NCI-H1417 (cell line): Measurements from ENCODE around the gene AGPAT1.
"Not testable (repeated sequence)": the region's sequence is repeated elsewhere in the genome, so short reads cannot be mapped to it uniquely, and the experiment has no call there.

Experiments used
- DNase-seq, 3 experiments: peaks; one replicate each; lab custom pipeline; 2025; lab: John Stamatoyannopoulos, UW

AGPAT1 gene, protein sequence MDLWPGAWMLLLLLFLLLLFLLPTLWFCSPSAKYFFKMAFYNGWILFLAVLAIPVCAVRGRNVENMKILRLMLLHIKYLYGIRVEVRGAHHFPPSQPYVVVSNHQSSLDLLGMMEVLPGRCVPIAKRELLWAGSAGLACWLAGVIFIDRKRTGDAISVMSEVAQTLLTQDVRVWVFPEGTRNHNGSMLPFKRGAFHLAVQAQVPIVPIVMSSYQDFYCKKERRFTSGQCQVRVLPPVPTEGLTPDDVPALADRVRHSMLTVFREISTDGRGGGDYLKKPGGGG

DNA sequence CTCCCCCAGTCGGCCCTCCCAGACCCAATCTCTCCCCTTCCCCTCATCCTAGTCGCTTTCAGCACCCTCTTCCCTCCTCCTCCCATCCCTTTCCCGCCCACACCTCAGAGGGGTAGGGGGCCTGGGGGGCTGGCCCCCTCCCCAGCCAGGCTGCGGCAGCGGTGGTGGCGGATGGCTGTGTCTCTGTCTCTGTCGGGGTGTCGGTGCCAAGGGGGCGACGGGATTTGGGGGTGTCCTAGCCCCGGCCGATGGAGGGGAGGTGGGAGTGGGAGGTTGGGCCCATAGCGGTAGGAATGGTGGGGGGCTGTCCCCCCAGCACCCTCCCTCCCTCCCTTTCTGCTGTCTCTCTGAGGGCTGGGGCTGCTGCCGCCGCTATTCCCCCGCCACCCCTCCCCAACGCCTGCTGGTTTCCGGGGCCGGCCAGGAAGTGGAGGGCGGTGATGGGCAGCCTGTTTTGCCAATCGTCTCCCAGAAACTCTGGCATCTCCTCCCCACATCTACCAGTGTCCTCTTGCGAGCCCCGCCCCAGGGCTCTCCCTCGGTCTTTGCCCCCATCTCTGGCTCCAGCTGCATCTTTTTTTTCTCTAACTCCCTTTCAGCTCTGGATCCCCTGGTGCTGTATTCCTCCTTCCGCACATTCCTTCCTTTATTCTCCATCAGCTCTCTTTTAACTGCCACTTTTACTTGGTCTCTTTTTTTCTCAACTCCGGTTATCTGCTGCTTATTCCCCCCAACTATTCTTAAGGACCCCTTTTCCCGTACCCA is at the start of gene AGPAT1:
Gene AGPAT1, minus strand, starts transcription at position 374 of the 765 bp plus-strand sequence. CDS start 4,588 bp downstream, outside the sequence.
- DNase-seq: peak; percentile 94 to 96 (median 95)

DNA sequence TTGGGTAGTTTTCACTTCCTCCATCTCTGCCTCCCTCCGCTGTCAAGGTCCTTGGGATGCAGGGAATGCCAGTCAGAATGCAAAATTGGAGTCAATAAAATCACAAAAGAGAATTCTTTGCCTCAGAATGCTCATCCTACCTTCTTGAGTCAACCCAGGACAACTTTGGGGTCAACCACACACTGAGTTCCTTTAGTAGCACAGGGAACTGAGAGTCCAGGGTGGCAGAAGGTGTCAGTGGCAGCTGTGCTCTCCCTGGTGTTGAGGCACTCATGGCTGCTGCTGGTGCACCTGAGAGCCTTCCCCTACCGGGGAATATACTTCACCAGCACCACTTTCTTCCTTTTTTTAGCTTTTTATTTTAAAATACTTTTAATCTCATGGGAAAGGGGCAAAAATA is 48.8 kb upstream of the AGPAT1 start:
- DNase-seq: no peak

DNA sequence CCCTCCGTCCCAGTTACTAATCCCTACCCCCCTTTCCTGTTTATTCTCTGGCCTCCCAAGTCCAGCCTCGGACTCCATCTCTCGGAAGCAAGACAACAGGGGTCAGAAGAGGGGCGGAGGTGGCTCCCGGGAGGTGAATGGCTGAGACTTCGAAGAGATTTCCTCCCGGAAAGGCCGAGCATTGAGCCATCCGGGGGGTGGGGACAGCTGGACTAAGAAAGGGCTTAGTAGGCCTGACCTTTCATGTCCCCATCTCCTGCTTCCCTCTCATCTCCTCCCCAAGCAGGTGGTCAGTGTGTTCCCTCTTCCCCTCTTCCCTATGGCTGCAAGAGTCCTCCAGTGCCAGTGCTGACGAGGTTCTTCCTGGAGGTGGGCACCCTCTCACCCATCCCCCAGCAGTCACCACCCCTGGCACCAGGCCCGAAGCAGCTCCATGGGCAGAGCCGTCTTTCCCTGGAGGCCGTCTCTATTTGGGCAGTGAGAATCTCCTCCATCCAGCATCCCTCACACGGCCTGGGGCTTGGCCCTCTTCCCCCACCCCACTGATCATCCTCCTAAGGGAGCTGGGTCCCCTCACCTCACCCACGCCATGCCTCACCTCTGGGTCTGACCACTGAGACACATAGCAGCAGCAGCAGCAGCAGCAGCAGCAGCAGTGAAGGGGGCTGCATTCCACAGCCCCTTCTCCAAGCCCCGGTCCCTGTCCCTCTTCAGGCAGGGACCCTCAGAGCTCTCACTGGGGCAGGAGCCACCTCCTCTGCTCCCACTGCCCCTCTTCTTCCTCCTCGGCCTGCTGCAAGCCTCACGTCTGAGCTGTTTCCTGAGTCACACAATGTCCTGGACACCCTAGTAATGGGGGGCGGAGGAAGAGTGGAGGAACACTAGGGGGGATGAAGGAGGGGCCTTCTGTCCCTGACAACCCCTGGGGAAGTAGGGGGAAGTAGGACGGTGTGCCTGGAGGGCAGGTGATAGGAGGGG is 47.7 kb upstream of the AGPAT1 start, which contains the start of gene NOTCH4:
Gene NOTCH4, minus strand, starts transcription at position 810 of the 978 bp plus-strand sequence. Its CDS starts 139 bp downstream, at position 671.
- DNase-seq: no peak

DNA sequence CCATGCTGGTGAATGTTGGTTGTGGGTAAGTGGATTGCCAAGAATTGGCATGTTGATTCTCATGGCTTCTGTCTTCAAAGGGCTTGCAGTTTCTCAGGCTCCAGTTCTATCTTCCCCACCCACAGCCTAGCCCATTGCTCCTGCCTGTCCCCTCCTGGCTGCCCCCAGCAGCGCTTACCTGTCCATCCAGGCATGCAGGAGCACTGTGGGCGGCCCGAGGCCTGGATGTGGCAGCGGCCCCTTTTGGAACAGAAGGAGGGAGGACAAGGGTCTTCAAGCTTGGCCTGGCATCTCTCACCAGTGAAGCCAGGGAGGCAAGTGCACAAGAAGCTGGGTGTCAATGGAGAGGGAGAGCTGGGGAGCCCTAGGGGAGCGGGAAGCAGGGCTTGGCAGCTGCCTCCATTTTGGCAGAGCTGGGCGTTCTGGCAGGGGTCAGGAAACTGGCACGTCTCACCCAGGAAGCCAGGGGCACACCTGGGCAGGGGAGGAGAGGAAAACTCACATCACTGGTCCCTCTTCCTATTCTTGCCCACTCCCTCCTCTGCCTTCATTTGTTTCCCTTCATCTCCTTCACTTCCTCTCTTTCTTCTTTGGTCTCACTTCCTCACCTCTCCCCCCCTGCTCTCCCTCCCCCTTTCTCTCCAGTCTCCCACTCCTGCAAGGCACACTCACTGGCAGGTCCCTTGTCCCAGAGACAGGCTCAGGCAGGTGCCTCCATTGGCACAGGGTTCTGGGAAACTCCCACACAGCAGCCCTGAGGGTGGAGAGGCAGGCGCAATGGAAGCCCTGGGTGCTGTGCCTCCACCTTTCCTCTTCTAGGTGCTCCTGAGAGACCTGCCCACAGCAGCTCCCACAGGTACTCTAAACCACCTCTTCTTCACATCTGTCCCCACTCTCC is 46.7 kb upstream of the AGPAT1 start:
- no peak for DNase-seq

DNA sequence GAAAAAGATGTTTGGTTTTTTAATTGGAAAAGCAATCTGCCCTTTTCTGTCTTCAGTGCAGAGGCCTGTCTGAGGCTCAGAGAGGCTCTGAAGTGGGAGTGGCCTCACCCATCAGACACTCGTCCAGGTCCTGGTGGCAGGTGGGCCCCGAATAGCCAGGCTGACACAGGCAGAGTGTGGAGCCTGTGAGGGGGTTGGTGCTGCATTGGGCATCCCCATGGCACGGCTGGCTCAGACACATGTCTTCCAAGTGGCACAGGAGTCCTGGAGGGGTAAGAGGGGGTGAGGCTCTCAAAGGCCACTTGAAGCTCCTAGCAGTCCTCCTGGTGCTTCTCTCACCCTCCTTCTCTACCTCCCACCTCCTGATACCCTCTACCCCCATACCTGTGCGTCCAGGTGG is 44.1 kb upstream of the AGPAT1 start:
- DNase-seq: no peak

DNA sequence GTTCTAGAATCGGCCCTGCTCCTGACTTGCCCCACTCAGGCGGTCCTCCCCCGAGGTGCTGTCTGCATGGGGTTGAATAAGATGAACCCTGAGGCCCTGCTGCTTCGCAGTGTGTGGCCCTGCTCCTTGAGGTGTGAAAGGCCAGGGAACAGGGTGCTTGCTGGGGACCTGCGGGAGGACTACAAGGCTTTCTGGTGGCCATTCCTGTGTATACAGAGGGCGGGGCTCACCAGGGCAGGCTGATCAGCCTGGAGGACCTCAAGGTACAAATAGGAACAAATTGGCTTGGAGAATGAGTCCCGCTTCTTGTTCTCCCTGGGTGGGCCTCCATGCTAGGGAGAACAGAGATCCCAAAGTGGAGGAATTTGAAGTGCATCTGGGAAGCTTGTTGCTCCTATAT is 42.3 kb upstream of the AGPAT1 start:
- no peak for DNase-seq

DNA sequence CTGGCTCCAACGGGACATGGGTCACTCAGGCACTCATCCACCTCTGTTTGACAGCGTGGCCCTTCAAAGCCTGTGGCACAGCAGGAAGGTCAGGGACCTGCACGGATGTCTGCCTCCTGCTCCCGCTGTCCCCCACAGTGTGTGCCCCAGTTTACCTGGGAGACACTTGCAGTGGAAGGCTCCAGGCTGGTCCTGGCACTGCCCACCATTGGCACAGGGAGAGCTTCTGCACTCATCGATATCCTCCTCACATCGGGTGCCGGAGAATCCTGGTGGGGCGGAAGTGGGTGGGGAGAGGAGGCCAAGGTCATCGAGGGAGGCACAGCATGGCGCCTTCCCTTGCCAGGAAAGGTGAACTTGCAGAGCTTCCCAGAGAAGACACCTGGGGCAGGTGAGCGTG is 41.1 kb upstream of the AGPAT1 start:
- no peak for DNase-seq

DNA sequence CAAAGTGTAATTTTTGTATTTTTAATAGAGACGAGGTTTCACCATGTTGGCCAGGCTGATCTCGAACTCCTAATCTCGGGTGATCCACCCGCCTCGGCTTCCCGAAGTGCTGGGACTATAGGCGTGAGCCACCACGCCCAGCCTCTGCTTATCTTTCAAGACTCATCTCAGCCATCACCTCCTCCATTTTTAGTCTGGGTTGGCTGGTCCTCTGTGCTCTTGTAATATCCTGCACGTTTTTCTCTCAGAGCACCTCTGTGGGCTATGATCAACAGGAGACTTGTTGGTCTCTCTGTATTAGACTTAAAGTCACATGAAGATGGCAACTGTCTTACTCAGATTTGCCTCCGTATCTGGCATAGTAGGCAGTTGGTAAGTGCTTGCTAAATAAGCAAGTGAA is 40.4 kb upstream of the AGPAT1 start:
- no peak for DNase-seq

DNA sequence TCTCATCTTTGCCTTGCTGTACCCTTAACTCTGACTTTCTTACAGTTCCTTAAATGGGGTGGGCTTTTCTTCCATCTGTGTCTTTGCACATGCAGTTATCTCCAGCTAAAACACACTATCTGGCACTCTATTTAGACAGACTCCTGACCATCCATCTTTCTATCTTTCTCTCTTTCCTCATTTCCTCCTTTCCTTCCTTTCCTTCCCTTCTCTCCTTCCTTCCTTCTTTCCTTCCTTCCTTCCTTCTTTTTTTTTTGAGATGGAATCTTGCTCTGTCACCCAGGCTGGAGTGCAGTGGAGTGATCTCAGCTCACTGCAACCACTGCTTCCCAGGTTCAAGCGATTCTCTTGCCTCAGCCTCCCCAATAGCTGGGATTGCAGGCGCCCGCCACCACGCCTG is 39.7 kb upstream of the AGPAT1 start:
- DNase-seq: no peak

DNA sequence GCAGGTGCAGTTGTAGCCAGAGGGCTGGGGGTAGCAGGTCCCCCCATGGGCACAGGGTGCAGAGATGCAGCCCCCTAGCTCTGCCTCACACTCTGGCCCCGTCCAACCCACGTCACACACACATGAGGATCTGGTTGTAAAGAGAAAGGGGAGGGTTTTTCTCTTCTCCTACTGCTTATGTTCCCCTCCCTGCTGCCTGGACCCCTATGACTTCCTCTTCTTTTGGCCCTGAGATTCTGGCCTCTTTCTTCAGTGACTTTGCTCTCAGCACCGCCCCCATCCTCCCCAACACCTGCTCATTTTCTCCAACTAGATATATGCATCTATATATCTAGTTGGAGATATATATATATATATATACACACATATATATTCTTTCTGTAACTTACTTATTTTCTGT is 38.2 kb upstream of the AGPAT1 start:
- no peak for DNase-seq

DNA sequence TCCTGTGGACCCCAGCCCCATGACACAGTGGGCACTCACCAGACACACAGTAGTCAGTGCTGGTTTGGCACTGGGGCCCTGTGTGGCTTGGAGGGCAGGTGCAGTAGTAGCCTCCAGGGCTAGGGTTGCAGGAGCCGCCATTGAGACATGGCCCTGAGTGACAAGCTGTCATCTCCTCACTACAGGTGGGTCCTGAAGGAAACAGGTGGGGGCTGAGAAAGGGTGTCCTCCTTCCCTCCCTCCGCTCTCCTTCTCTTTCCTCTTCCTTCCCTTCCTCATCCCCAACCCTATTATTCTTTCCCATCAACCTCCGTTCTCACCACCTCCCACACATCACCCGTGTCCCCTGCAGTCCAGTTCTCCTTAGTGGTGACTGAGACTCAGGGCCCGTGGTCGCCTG is 37.8 kb upstream of the AGPAT1 start:
- DNase-seq: no peak

DNA sequence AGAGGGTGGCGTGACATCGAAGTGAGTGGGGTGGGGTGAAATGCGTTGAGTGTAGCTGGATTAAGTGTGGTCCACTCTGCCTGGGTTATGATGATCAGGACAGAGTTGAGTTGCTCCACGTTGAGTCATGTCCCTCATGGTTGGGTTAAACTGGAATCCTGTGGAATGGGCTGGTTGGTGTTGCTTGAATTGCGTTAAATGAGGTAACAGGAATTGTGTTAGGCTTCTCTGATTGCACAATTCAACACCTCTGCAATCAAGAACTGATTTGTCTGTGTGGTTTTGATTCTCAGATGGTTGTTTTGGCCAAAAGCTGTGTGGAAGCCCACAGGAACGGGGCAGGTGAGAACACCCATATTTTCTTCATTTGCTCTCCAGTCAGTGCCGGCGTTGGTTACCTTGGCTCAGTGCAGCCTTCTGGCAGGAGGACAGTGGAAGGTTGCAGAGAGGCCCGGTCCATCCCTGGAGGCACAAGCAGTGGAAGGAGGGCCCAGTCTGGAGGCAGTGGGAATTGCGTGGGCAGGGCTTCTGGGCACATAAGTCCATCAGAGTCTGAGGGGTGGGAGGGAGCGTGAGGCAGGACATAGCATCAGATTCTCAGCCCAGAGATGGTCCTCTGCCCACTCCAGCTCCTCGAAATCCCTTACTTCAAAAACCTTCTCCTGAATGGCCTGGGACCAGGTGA is 36.3 kb upstream of the AGPAT1 start:
- no peak for DNase-seq

DNA sequence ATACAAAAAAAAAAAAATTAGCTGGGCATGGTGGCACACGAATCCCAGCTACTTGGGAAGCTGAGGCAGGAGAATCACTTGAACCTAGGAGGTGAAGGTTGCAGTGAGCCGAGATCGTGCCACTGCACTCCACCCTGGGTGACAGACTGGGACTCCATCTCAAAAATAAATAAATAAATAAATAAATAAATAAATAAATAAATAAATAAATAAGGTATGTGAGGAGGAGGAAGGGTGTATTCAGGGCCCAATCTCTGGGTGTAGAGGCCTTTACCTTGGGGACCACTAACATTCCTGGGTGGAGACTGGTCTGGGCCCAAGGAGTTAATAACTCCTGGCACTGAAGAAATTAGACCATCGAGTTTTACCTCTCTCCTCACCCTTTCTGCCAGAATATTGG is 35.5 kb upstream of the AGPAT1 start:
- DNase-seq: not testable (repeated sequence)

DNA sequence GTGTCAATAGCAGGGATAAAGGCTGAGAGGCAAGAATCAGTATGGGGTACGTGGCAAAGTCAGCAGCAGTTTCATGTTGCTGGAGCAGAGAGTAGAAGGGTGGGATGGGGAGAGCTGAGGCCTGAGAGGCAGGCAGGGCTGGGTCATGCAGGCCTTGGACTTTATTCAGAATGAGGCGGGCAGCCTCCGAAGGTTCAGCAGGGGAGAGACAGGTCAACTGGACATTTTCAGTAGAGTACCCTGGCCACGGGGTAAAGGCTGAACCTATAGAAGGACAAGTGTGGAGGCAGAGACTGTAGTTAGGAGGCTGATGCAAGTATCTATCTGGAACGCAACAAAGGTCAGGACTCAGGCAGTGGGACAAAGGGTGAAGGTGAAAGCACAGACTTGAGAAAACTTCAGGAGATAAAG is 34.3 kb upstream of the AGPAT1 start:
- DNase-seq: no peak

DNA sequence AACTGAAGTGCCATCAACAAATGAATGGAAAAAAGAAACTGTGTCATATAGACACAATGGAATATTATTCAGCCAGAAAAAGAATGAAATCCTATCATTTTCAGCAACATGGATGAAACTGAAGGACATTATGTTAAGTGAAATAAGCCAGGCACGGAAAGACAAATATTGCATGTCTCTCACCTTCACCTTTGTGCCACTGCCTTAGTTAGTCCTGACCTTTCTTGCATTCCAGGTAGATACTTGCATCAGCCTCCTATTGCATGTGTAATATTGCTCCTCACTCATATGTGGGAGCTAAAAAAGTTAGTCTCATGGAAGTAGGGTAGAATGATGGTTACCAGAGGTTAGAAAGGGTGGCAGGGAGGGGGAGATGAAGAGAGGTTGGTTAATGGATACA is 33.1 kb upstream of the AGPAT1 start:
- DNase-seq: no peak

DNA sequence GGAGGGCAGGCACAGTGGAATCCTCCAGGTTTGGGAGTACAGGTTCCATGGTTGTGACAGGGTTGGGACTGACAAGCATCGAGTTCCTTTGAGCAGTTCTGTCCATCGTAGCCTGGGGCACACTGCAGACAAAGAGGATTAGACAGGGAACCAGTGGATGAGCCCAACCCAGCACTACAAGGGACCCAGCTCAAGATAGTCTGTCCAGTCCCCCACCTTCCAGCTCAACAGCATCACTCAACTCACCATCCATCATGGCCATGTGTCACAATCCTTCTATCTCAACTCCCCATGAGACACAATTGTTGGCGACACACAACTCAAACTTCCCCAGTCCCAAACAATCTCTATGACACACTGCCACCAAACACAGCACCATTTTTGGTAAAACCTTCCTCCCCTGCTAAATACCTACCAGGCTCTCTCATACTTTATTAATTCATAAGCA is 28.4 kb upstream of the AGPAT1 start:
- DNase-seq: no peak

DNA sequence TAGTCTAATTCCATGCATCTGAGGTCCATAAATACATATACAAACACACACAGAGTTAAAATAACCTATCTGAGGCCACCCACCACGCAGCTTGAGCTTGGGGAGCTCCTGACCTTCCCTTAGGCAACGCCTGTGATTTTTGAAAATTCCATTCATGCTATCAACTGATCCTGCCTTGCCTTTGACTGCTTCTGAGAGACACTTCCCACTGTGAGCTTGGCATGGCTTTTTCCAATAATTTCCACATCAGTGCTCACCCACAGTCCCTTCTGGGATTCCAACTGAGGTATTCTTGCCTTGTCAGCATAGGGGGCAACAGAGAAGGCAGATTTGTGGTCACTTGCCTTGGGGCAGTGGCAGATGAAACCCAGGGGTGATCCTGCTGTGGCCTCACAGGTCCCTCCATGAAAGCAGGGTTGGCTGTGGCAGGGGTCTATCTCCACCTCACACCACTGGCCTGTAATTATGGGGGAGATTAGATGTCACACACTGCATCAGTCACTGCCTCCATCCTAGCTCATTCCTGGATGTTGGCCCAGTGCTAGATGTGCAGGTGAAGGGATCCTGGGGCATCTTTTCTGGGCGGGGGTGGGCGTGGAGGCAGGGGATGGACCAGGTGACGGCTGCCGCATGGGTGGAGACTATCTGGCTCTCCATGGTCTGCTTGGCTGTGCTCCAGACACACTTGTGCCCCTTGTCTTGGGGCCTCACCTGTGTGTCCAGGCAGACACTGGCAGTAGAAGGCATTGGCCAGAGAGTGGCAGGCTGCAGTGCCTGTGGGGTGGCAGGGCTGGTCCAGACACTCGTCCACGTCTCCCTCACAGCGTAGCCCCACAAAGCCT is 27.8 kb upstream of the AGPAT1 start:
- peak in 1 of 3 experiments; percentile 3 for DNase-seq

DNA sequence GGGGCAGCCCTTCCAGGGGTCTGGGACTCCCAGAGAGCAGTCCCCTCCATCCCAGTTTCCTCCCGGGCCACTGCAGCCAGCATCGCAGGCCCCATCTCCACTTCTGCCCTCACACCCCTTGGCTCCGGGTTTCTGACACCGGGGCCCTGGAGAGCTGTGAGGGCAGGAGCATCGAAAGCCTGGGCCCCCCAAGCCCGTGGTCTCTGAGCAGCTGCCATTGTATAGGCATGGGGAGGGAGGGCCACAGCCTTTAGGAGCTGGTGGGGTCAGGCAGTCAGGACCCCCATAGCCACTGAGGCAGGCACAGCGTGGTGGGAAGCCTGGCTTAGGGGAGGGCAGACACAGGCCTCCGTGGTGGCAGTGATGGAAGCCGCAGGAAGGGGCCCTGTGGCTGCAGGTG is 26.3 kb upstream of the AGPAT1 start:
- DNase-seq: no peak

DNA sequence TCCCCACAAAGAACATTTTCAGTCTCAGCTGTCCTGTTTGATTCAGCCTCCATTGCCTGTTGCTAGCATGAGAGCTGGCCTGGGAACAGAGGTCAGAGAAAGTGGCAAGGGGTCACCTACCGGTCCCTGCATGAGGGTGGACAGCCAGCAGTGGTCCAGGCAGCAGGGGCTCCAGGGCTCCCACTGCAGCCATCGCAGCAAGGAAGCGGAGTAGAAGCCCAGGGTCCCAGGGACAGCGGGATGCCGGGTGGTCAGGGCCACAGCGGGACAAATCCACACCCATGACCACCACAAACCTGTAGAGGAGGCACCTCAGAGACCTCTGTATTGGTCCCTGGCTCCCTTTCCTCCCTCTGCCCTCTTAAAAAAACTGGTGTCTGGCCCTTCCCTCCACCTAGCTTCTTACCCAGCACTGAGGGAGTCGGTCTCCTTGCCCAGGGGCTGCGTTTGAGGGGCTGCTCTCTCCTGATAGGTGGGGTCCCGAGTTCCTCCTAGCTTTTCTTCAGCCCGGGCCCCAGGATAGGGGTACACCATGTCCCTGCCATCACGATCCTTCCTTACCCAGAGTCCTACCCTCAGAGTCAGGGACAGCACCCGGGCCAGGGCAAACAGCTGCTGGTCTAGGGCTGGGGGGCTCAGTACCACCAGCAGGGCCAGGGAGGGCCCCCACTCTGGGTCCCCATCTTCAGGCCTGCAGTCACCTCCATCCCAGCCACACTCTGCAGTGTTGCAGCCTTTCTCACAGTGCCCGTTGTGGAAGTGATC is 25.0 kb upstream of the AGPAT1 start:
- DNase-seq: no peak
